ENCODE measurements around the gene C5AR2.
A peak's percentile ranks its signal among the peaks of the same experiment; 100 is the strongest.

Gene C5AR2

DNA sequence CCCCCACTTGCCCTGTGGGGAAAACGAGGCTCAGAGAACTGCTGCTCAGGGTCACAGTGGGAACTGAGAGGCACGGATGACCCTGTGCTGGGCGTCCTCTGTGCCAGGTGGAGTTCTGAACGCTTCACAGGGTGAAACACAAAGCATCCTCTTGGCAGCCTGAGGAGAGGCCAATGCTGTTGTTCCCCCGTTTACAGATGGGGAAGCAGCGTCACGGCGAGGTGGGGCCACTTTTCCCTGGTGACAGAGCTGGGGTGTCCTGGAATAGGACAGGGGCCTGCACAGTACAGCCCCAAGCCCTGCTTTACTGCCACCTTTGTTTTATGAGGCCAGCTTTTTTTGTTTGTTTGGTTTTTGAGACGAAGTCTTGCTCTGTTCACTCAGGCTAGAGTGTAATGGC is 39.3 kb downstream of the C5AR2 start:
- TF ChIP-seq Cebpa-rat (IDR thresholded peaks at IDR 0.05): no peak
- Histone ChIP-seq H3K27ac (peak overlapping the region in 7 of 11 experiments; percentile 14 to 71 (median 63); a peak in 11 of 22 replicates), H3K36me3 (peaks cover 83 to 97% (median 91%) of the 10 kb centered on the region in 11 experiments), H3K9ac (peak overlapping the region in 4 of 11 experiments; percentile 47 to 62 (median 55); a peak in 6 of 22 replicates), H4K20me1 (peaks cover 0 to 70% (median 25%) of the 10 kb centered on the region in 11 experiments; a peak in 17 of 22 replicates), H3K4me3 (no peak overlapping the region), H3K9me3 (replicated peaks in 1 of 11) (no peaks in the 10 kb centered on the region), H3K4me2 (peak overlapping the region in 5 of 11 experiments; percentile 52 to 82 (median 62); a peak in 9 of 22 replicates), H3K27me3 (no peaks in the 10 kb centered on the region), H3K4me1 (peaks cover 0 to 59% (median 26%) of the 10 kb centered on the region in 10 experiments; a peak in 14 of 20 replicates)

DNA sequence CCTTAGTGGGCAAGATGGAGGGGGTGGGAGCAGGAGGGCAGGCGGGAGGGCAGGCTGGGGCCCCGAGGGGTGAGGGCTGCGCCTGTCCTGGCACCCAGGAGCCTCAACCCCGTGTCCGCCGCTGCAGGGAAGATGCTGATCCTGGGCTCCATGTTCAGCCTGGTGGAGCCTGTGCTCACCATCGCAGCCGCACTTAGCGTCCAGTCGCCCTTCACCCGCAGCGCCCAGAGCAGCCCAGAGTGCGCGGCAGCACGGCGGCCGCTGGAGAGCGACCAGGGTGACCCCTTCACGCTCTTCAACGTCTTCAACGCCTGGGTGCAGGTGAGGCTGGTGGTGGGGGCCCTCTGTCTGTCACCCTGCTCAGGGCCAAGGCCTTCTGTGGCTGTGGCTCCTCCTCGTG is 40.6 kb downstream of the C5AR2 start:
- no peak overlapping the region for H3K4me3 ChIP-seq
- no peaks in the 10 kb centered on the region for H3K27me3 ChIP-seq
- H3K27ac ChIP-seq: peak overlapping the region in 1 of 11 experiments; percentile 70; a peak in 2 of 22 replicates
- TF ChIP-seq Cebpa-rat (IDR thresholded peaks at IDR 0.05): no peak
- peaks cover 0 to 80% (median 35%) of the 10 kb centered on the region in 11 experiments; a peak in 18 of 22 replicates for H4K20me1 ChIP-seq
- H3K36me3 ChIP-seq: peaks cover 85 to 97% (median 92%) of the 10 kb centered on the region in 11 experiments
- no peak overlapping the region for H3K4me2 ChIP-seq
- H3K9me3 ChIP-seq (replicated peaks in 1 of 11): no peaks in the 10 kb centered on the region
- H3K4me1 ChIP-seq: peaks cover 0 to 64% (median 28%) of the 10 kb centered on the region in 10 experiments; a peak in 14 of 20 replicates
- no peak overlapping the region for H3K9ac ChIP-seq

DNA sequence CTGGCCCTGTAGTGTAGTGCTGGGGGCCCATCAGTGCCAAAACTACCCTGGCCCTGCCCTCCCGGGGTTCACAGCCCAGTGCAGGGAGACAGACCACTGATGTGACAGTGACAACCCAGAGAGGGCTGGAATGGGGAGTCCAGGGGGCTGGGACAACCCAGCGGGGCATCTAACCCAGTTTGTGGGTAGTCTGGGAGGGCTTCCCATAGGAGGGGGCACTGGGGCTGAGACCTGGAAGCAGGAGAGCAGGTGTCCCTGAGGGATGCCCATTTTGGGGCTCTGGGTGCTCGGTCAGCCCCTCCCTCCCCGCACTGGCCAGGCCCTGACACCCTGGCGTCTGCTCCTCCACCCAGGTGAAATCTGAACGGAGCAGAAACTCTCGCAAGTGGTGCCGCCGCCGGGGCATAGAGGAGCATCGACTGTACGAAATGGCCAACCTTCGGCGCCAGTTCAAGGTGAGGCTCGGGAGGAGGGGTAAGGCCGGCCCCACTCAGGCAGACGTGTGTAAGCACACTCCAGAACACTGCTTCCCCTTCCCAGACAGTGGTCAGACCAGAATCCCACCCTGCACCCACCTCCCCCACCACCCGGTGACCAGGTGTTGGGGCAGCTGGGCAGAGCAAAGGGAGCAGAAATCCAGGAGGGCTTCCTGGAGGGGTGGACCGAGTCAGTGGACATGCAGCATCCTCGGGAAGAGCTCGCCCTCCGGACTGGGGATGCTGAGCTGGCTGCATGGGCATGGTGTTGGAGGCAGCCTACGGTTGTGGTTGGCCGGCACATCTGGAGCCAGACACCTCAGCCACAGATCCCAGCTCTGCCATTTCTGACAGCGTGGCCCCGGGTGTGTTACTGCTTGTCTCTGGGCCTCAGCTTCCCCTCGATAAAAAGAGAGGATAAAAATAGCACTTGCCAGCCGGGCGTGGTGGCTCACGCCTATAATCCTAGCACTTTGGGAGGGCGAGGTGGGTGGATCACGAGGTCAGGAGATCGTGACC is 41.6 kb downstream of the C5AR2 start:
- Histone ChIP-seq H3K9ac (peak overlapping the region in 1 of 11 experiments; percentile 37; a peak in 1 of 22 replicates), H3K9me3 (replicated peaks in 1 of 11) (no peaks in the 10 kb centered on the region), H3K36me3 (peaks cover 91 to 100% (median 98%) of the 10 kb centered on the region in 11 experiments), H3K27me3 (no peaks in the 10 kb centered on the region), H3K27ac (peak overlapping the region in 1 of 11 experiments; percentile 70; a peak in 3 of 22 replicates), H3K4me1 (peaks cover 0 to 61% (median 27%) of the 10 kb centered on the region in 10 experiments; a peak in 14 of 20 replicates), H3K4me3 (no peak overlapping the region), H4K20me1 (peaks cover 0 to 90% (median 35%) of the 10 kb centered on the region in 11 experiments; a peak in 18 of 22 replicates), H3K4me2 (peak overlapping the region in 1 of 11 experiments; percentile 25; a peak in 1 of 22 replicates)
- no peak for TF ChIP-seq Cebpa-rat (IDR thresholded peaks at IDR 0.05)

DNA sequence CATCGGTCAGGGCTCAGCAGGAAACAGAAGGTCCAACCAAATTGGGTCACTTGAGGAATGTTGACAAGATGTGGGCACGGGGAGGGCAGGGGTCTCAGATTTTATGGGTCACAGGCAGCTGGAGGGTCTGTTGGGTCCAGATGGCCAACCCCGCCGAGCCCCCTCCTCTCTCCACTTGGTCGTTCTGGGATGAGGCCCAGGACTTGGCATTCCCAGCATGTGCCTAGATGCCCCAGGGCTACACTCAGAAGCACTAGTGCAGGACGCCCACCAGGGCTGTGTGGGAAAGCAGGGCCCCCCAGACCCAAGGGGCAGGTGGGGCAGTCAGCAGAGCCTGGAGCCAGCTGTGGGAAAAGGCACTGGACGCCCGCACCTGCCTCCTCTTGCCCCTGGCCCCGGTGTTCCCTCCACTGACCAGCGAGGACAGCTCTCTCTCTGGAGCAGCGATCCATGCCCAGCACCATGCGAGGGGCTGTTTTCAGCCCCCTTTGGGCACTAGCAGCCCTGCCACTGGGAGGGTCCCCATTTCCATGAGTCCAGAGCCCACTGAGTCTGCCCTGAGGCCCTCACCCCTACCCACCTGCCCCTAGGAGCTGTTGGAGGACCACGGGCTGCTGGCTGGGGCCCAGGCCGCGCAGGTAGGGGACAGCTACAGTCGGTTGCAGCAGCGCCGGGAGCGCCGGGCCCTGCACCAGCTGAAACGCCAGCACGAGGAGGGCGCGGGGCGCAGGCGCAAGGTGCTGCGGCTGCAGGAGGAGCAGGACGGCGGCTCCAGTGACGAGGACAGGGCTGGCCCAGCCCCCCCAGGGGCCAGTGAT is 43.1 kb downstream of the C5AR2 start:
- no peak overlapping the region for H3K27ac ChIP-seq
- H3K4me1 ChIP-seq: peaks cover 0 to 56% (median 16%) of the 10 kb centered on the region in 10 experiments; a peak in 15 of 20 replicates
- H4K20me1 ChIP-seq: peaks cover 0 to 90% (median 31%) of the 10 kb centered on the region in 11 experiments; a peak in 18 of 22 replicates
- no peak overlapping the region for H3K4me3 ChIP-seq
- no peaks in the 10 kb centered on the region for H3K27me3 ChIP-seq
- H3K9me3 ChIP-seq (replicated peaks in 1 of 11): no peaks in the 10 kb centered on the region
- no peak overlapping the region for H3K4me2 ChIP-seq
- peaks cover 85 to 100% (median 98%) of the 10 kb centered on the region in 11 experiments for H3K36me3 ChIP-seq
- TF ChIP-seq Cebpa-rat (IDR thresholded peaks at IDR 0.05): no peak
- H3K9ac ChIP-seq: no peak overlapping the region

DNA sequence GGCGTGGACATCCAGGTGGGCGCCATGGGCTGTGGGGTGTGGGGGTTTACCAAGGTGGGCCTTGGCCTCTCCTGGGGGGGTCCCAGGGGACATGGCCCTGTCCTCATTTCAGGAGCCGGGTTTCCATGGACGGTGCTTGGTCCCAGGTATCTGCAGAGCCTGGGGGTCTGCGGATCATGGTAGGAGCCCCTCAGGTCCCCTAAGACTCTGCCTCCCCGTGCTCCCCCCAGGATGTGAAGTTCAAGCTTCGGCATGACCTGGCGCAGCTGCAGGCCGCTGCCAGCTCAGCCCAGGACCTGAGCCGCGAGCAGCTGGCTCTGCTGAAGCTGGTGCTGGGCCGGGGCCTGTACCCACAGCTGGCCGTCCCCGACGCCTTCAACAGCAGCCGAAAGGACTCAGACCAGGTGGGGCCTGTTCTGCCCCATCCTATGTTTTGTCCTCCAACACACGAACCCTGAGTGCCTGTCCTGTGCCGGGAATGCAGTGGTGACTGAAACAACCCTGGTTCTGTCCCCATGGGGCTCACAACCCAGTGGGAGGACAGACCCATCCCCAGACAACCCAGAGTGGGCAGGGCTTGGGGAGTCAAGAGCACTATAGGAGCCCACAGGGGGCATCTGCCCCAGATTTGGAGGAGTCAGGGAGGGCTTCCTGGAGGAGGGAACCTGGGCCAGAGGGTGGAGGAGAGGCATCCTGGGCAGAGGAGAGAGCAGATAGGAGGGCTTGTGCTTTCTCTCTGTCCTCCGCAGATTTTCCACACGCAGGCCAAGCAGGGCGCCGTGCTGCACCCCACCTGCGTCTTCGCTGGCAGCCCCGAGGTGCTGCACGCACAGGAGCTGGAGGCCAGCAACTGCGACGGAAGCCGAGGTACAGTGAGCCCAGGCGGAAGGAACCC is 44.0 kb downstream of the C5AR2 start:
- no peak for TF ChIP-seq Cebpa-rat (IDR thresholded peaks at IDR 0.05)
- Histone ChIP-seq H3K27ac (peak overlapping the region in 1 of 11 experiments; percentile 9; a peak in 1 of 22 replicates), H3K9me3 (replicated peaks in 1 of 11) (no peaks in the 10 kb centered on the region), H3K9ac (peak overlapping the region in 2 of 11 experiments; percentile 11 to 24; a peak in 2 of 22 replicates), H3K36me3 (peaks cover 89 to 100% (median 99%) of the 10 kb centered on the region in 11 experiments), H3K27me3 (no peaks in the 10 kb centered on the region), H3K4me2 (peak overlapping the region in 2 of 11 experiments; percentile 9 to 22; a peak in 1 of 22 replicates), H3K4me3 (no peak overlapping the region), H3K4me1 (peaks cover 4 to 56% (median 14%) of the 10 kb centered on the region in 10 experiments; a peak in 18 of 20 replicates), H4K20me1 (peaks cover 0 to 86% (median 29%) of the 10 kb centered on the region in 11 experiments; a peak in 17 of 22 replicates)

GRCh38 chr19:47376589-47377144 is 44.7 kb downstream of the C5AR2 start:
- Histone ChIP-seq H3K4me1 (peaks cover 11 to 56% (median 18%) of the 10 kb centered on the region in 10 experiments), H3K36me3 (peaks cover 91 to 100% (median 99%) of the 10 kb centered on the region in 11 experiments), H3K4me2 (peak overlapping the region in 2 of 11 experiments; percentile 9 to 22; a peak in 1 of 22 replicates), H3K27ac (0 out of 22 replicates have a peak overlapping the region, but pooled peaks of 1 of the 11 experiments have one; percentile 9), H4K20me1 (peaks cover 0 to 87% (median 31%) of the 10 kb centered on the region in 11 experiments; a peak in 20 of 22 replicates), H3K9me3 (replicated peaks in 1 of 11) (no peaks in the 10 kb centered on the region), H3K4me3 (no peak overlapping the region), H3K27me3 (no peaks in the 10 kb centered on the region), H3K9ac (peak overlapping the region in 2 of 11 experiments; percentile 11 to 24; a peak in 2 of 22 replicates)
- no peak for TF ChIP-seq Cebpa-rat (IDR thresholded peaks at IDR 0.05)

DNA sequence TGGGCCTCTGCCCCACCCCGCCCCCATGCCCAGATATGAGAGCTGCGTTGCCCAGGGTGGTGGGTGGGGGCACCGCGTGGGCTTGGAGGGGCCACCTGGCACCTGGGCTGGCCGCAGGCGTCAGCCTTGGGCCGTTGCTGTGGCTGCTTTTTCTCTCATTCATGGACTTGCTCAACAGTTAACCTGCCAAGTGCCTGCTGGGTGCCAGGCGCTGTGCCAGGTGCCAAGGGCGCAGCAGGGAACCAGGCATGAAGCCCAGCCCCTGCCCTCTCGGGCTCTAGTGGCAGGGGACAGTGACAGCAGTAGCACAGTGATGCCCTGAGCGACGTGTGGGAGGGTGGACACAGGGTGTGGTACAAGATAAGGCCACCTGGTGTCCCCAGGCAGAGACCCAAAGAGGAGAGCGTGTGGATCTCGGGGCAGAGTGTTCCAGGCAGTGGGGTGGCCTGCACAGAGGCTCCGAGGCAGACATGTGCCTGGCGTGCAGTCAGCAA is 45.3 kb downstream of the C5AR2 start:
- Histone ChIP-seq H3K9me3 (replicated peaks in 1 of 11) (no peaks in the 10 kb centered on the region), H3K4me1 (peaks cover 15 to 57% (median 24%) of the 10 kb centered on the region in 10 experiments), H3K4me2 (no peak overlapping the region), H3K36me3 (peaks cover 91 to 100% (median 99%) of the 10 kb centered on the region in 11 experiments), H3K4me3 (no peak overlapping the region), H3K27ac (no peak overlapping the region), H4K20me1 (peaks cover 0 to 87% (median 35%) of the 10 kb centered on the region in 11 experiments; a peak in 20 of 22 replicates), H3K27me3 (no peaks in the 10 kb centered on the region), H3K9ac (no peak overlapping the region)
- TF ChIP-seq Cebpa-rat (IDR thresholded peaks at IDR 0.05): no peak
